Heart left ventricle (tissue), 16 donors: Measurements from ENCODE around the gene CCDC9. TPM values are rescaled to one million over a fixed set of nuclear protein-coding genes. Genes with fewer than 3 reads are reported as not detected.

ENCODE experiments used
- ATAC-seq, 4 donors: fragments of 200-7000 bp; cut with Tn5 transposase; one replicate each; pipeline ENCODE4 v1.9.1; 2020 to 2022; ENCODE audit warnings: moderate library complexity in 4 of 4, mild to moderate bottlenecking in 3 of 4, moderate number of reproducible peaks in 1 of 4
- DNase-seq, 5 donors: peaks; one replicate each; pipeline ENCODE4 v3.0.0-alpha.2; 2020
- H3K27ac ChIP-seq, 12 donors: fragments of 200-600 bp; sonication (generic) in 4 of 12; one replicate each; pipeline versions ENCODE4 v1.5.0 to v1.8.0; 2016 to 2022; ENCODE audit warnings: mild to moderate bottlenecking in 2 of 12
- H3K27me3 ChIP-seq, 9 donors: fragments of 200-600 bp; sonication (generic) in 2 of 9; one replicate each; pipeline versions ENCODE4 v1.5.1 to v1.8.0; 2016 to 2022; ENCODE audit warnings: mild to moderate bottlenecking in 3 of 9
- H3K36me3 ChIP-seq, 9 donors: fragments of 200-600 bp; sonication (generic) in 2 of 9; one replicate each; pipeline versions ENCODE4 v1.5.0 to v1.8.0; 2018 to 2022; ENCODE audit warnings: mild to moderate bottlenecking in 2 of 9
- H3K4me1 ChIP-seq, 12 donors: fragments of 200-600 bp; sonication (generic) in 4 of 12; one replicate each; pipeline versions ENCODE4 v1.5.0 to v1.8.0; 2016 to 2022; ENCODE audit warnings: mild to moderate bottlenecking in 3 of 12
- H3K4me3 ChIP-seq, 12 donors: fragments of 200-600 bp; sonication (generic) in 4 of 12; one replicate each; pipeline versions ENCODE4 v1.5.0 to v1.8.0; 2017 to 2022; ENCODE audit warnings: mild to moderate bottlenecking in 9 of 12, moderate library complexity in 4 of 12
- H3K9me3 ChIP-seq, 12 donors: fragments of 200-600 bp; sonication (generic) in 4 of 12; one replicate each; pipeline versions ENCODE4 v1.5.0 to v1.8.0; 2016 to 2022; ENCODE audit warnings: mild to moderate bottlenecking in 1 of 12
- POLR2A ChIP-seq, 2 donors: fragments of 450-650 bp; IDR thresholded peaks; one replicate each; pipeline ENCODE4 v1.6.1; 2017; ENCODE audit warnings: antibody characterized with exemption in 2 of 2, mild to moderate bottlenecking in 2 of 2, moderate library complexity in 2 of 2
- WGBS, 4 donors: extraction: QIAGEN DNeasy Blood & Tissue Kit in 2 of 4; methylation state at CpG; one replicate each; pipeline versions ENCODE4 v1.1.5 to v1.1.7; 2013 to 2018; 5-methylcytosine and 5-hydroxymethylcytosine counted together
- intact Hi-C, 10 donors: fragments of 100-400 bp; cut with DNase I; formaldehyde crosslinking; loops; one replicate each; pipeline versions ENCODE4 v1.11.1 to v1.14.2; 2022
- polyA plus RNA-seq, 2 donors: library from polyadenylated mRNA; stranded (reverse); fragments of 200-250 nt; gene quantifications; one replicate each; pipeline ENCODE4 v1.2.3, GENCODE V29; 2013
- total RNA-seq, 9 donors: library from RNA; depleted of rRNA in 2 of 9; stranded (reverse); fragments of >200 nt in 2 of 9; fragmentation: NEBNext Ultra II Directional in 3 of 9; extraction: Animal tissue kit (Norgen Biotek cat#: 25700) in 3 of 9; gene quantifications; one replicate each; pipeline versions ENCODE4 v1.1.0 to v1.2.4, GENCODE V29; 2016 to 2023
- TF ChIP-seq, protein P1 (sequence below), 12 donors: fragments of 200-600 bp; sonication (generic) in 4 of 12; IDR thresholded peaks; one replicate each; pipeline versions ENCODE4 v1.5.0 to v1.8.0; 2018 to 2022; ENCODE audit warnings: antibody characterized with exemption in 12 of 12, mild to moderate bottlenecking in 5 of 12
- donor health status: ischemic (EF 13 %, LVEDD 7.1; RV severe dilation, severe dysfunction).
- donor health status: healthy with polysubstance abuse.
- donor health status: DM: no; HTN: yes; CAD: no.
- donor health status: DM: no; HTN: no; CAD: no.
- donor health status: ischemic (EF 25% LVEDD 6.9; RV normal size, moderate dysfunction).
- donor health status: ischemic (EF 25% LVEDD 5.7; RV mildly dilated, moderate dysfunction).
- donor health status: healthy.
- donor health status: DM: yes; HTN: yes; CAD: no.
- donor health status: ischemic (EF 35%, LVEDD 5.7; RV mildly dilated, moderate dysfunction).
- donor health status: nonischemic (EF 11% LVEDD 7.7; RV severe dilation, severe dysfunction).
- donor health status: DM: yes; HTN: yes; CAD: no.
- donor health status: PGD.
- donor health status: ischemic (EF 29% LVEDD 5.4; RV normal size, mild dysfunction).
- donor health status: nonischemic (EF 23%, LVEDD 6.1; RV moderate dilation, normal function).

CCDC9 gene
- total and polyA plus RNA-seq, 11 donors = 6.7 to 33.3 (median 15.5) TPM

DNA sequence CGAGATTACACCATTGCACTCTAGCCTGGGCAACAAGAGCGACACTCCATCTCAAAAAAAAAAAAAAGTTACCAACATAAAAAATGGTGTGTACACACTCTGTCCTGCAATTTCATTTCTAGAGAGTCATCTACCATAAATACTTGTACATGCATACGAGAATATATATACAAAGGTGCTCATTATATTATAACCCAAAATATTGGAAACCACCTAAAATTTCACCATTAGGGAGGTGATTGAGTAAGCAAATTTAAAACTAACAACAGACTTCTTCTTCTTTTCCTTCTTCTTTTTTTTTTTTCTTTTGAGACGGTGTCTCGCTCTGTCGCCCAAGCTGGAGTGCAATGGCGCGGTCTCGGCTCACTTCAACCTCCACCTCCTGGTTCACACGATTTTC lies 45.9 kb downstream of the CCDC9 start:
- Histone ChIP-seq H3K27me3 (no peaks in the 10 kb centered on the region), H3K4me1 (peaks cover 0 to 8% (median 0%) of the 10 kb centered on the region in 12 donors), H3K4me3 (no peak overlapping the region), H3K27ac (no peak overlapping the region), H3K9me3 (no peaks in the 10 kb centered on the region), H3K36me3 (no peaks in the 10 kb centered on the region)
- DNase-seq = no peak
- intact Hi-C loops = loop anchor here in 2 of 10 donors (5.0 to 10.0 kb wide), 2 partner anchors 90 to 403 kb away; no protein-coding TSS in a partner anchor
- TF ChIP-seq, protein P1, sequence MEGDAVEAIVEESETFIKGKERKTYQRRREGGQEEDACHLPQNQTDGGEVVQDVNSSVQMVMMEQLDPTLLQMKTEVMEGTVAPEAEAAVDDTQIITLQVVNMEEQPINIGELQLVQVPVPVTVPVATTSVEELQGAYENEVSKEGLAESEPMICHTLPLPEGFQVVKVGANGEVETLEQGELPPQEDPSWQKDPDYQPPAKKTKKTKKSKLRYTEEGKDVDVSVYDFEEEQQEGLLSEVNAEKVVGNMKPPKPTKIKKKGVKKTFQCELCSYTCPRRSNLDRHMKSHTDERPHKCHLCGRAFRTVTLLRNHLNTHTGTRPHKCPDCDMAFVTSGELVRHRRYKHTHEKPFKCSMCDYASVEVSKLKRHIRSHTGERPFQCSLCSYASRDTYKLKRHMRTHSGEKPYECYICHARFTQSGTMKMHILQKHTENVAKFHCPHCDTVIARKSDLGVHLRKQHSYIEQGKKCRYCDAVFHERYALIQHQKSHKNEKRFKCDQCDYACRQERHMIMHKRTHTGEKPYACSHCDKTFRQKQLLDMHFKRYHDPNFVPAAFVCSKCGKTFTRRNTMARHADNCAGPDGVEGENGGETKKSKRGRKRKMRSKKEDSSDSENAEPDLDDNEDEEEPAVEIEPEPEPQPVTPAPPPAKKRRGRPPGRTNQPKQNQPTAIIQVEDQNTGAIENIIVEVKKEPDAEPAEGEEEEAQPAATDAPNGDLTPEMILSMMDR (IDR thresholded peaks at IDR 0.05) = no peak
- TF ChIP-seq POLR2A (IDR thresholded peaks at IDR 0.05) = no peak
- 90 to 95% (median 93%) methylated on average over 10 of the region's 10 CpGs for WGBS, 4 donors
- no peak for ATAC-seq

DNA sequence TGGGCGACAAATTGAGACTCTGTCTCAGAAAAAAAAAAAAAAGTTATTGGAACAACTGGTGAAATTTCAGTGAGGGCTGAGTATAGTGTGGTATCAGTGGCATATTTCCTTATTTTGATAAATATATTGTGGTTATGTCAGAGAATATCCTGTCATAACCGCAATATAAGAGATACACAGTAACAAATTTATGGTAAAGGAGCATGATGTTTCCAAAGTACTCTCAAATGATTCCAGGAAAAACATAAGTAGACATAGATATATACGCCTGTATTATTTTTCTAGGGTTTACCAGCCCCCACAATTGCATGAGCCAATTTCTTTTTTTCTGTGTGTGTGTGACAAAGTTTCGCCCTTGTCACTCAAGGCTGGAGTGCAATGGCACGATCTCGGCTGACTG lies 47.6 kb downstream of the CCDC9 start:
- Histone ChIP-seq H3K27ac (no peak overlapping the region), H3K27me3 (no peaks in the 10 kb centered on the region), H3K4me1 (peaks cover 0 to 8% (median 0%) of the 10 kb centered on the region in 12 donors), H3K4me3 (no peak overlapping the region), H3K36me3 (no peaks in the 10 kb centered on the region), H3K9me3 (no peaks in the 10 kb centered on the region)
- WGBS, 4 donors = 76 to 86% (median 80%) methylated on average over 6 of the region's 6 CpGs
- ATAC-seq (no peak), DNase-seq (no peak)
- no peak for TF ChIP-seq POLR2A (IDR thresholded peaks at IDR 0.05)
- TF ChIP-seq, protein P1 (IDR thresholded peaks at IDR 0.05) = no peak
- intact Hi-C loops = loop anchor here in 2 of 10 donors (5.0 to 10.0 kb wide), 2 partner anchors 88 to 401 kb away; no protein-coding TSS in a partner anchor

DNA sequence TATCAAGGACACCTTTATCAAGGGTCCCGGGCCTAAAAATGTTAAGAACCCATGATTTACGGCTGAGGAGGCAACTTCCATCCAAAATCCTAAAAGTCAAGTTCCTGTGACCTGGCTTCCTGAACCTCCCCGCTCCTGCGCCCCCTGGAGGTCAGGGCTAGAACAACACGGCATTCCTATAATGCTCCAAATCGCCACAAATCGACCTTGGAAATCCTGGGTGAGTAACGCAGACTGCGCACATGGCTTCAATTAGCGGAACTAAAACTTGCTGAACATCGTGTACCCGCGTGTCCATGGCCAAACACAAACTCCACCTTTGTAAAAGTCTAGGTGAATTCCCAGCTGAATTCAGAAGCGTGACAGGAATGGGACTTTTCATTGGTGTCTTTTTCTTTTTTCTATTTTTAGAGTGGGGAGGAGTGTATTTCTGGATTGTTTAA lies 49.0 kb downstream of the CCDC9 start:
- peak; percentile 34 to 85 (median 64) for DNase-seq
- Histone ChIP-seq H3K9me3 (no peaks in the 10 kb centered on the region), H3K36me3 (no peaks in the 10 kb centered on the region), H3K4me1 (peaks cover 0 to 8% (median 0%) of the 10 kb centered on the region in 12 donors), H3K4me3 (no peak overlapping the region), H3K27ac (no peak overlapping the region), H3K27me3 (no peaks in the 10 kb centered on the region)
- peak in 2 of 4 donors; percentile 34 to 73 for ATAC-seq
- no peak for TF ChIP-seq POLR2A (IDR thresholded peaks at IDR 0.05)
- TF ChIP-seq, protein P1 (IDR thresholded peaks at IDR 0.05) = peak; percentile 87 to 95 (median 90)
- intact Hi-C loops = loop anchor here in 1 of 10 donors (10.0 kb wide), 1 partner anchor 399 kb away; no protein-coding TSS in a partner anchor
- 6 to 10% (median 7%) methylated on average over 14 of the region's 14 CpGs for WGBS, 4 donors

DNA sequence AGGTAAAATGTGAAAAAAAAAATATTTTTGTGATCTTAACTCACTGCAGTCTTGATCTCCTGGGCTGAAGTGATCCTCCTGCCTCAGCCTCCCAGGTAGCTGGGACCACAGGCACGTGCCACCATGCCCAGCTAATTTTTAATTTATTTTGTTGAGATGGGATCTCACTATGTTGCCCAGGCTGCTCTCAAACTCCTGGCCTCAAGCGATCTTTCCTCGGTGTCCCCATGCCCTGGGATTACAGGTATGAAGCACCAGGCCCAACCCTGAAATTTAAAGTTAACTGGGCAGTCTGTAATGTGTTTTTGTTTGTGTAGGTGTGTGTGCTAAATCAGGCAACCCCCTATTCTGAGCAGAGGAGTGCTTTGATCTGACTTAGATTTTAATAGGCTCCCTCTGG lies 50.0 kb downstream of the CCDC9 start:
- peaks cover 0 to 8% (median 0%) of the 10 kb centered on the region in 12 donors for H3K4me1 ChIP-seq
- intact Hi-C loops = loop anchor here in 1 of 10 donors (10.0 kb wide), 1 partner anchor 398 kb away; no protein-coding TSS in a partner anchor
- no peak for DNase-seq
- H3K9me3 ChIP-seq = no peaks in the 10 kb centered on the region
- peaks cover 0 to under 1% (median 0%) of the 10 kb centered on the region in 9 donors for H3K27me3 ChIP-seq
- 72 to 93% (median 92%) methylated on average over 3 of the region's 3 CpGs for WGBS, 4 donors
- H3K36me3 ChIP-seq = no peaks in the 10 kb centered on the region
- H3K4me3 ChIP-seq = no peak overlapping the region
- H3K27ac ChIP-seq = no peak overlapping the region
- ATAC-seq = no peak
- TF ChIP-seq POLR2A (IDR thresholded peaks at IDR 0.05) = no peak
- TF ChIP-seq, protein P1 (IDR thresholded peaks at IDR 0.05) = no peak
